WTC11 (cell line): ENCODE results near the gene EEIG1.

Source experiments
- ATF3 ChIP-seq: sonication (generic); formaldehyde crosslinking; conservative IDR thresholded peaks from 2 replicates; pipeline ENCODE4 v1.8.1; 2022; ENCODE audit warnings: mild to moderate bottlenecking, missing genetic modification reagents
- CTCF ChIP-seq: fragments of 200-600 bp; IDR thresholded peaks from 2 replicates; pipeline ENCODE4 v1.8.0; 2022; ENCODE audit warnings: antibody characterized with exemption
- ELF4 ChIP-seq: sonication (generic); formaldehyde crosslinking; IDR thresholded peaks from 2 replicates; pipeline ENCODE4 v1.8.1; 2022; ENCODE audit warnings: low read depth, mild to moderate bottlenecking, moderate library complexity, missing genetic modification reagents
- ETV6 ChIP-seq: sonication (generic); formaldehyde crosslinking; IDR thresholded peaks from 2 replicates; pipeline ENCODE4 v1.8.1; 2022; ENCODE audit warnings: mild to moderate bottlenecking, missing genetic modification reagents
- JUN ChIP-seq: sonication (generic); formaldehyde crosslinking; IDR thresholded peaks from 2 replicates; pipeline ENCODE4 v1.8.0; 2023; ENCODE audit warnings: mild to moderate bottlenecking, missing genetic modification reagents
- USF2 ChIP-seq: sonication (generic); formaldehyde crosslinking; IDR thresholded peaks from 2 replicates; pipeline ENCODE4 v1.8.1; 2023; ENCODE audit warnings: mild to moderate bottlenecking, missing genetic modification reagents, moderate library complexity
- ZNF425 ChIP-seq: fragments of 250-450 bp; sonication (Bioruptor Pico); conservative IDR thresholded peaks from 2 replicates; pipeline ENCODE4 v1.9.0; 2021; ENCODE audit warnings: mild to moderate bottlenecking

GRCh38 chr9:127971357-127972235 lies 9.2 kb downstream of the EEIG1 start:
- TF ChIP-seq ZNF425 (CRISPR knock-in tag) (no peak), CTCF (no peak), ETV6 (CRISPR knock-in tag) (no peak), JUN (no peak), ATF3 (CRISPR knock-in tag) (no peak), USF2 (CRISPR knock-in tag) (no peak), ELF4 (CRISPR knock-in tag) (no peak)
